ENCODE results near the gene SGSM1.
A peak's percentile ranks its signal among the peaks of the same experiment; 100 is the strongest.
"Not testable (repeated sequence)": the region's sequence is repeated elsewhere in the genome, so short reads cannot be mapped to it uniquely, and the experiment has no call there.

SGSM1 gene

GRCh38 chr22:24831687-24832086 is 25.7 kb downstream of the SGSM1 start:
- DNase-seq = no peak
- intact Hi-C loops (cut with DNase I) = no loop called here

GRCh38 chr22:24833881-24834495 is 28.0 kb downstream of the SGSM1 start:
- intact Hi-C loops (cut with DNase I) = no loop called here
- DNase-seq = no peak

GRCh38 chr22:24834845-24835570 is 29.0 kb downstream of the SGSM1 start:
- intact Hi-C loops (cut with DNase I) = no loop called here
- peak in 35 of 42 donors; percentile 11 to 80 (median 47) for DNase-seq

- intact Hi-C loops (cut with DNase I) = no loop called here
- no peak for DNase-seq
These were observed 30.3 kb downstream of the SGSM1 start for GRCh38 chr22:24836282-24836681.

GRCh38 chr22:24837517-24837916 is 31.5 kb downstream of the SGSM1 start:
- intact Hi-C loops (cut with DNase I) = not testable (repeated sequence)
- peak in 7 of 42 donors; percentile 22 to 45 (median 28) for DNase-seq

GRCh38 chr22:24841261-24841660 is 35.2 kb downstream of the SGSM1 start:
- DNase-seq = no peak
- intact Hi-C loops (cut with DNase I) = no loop called here

- no peak for DNase-seq
- intact Hi-C loops (cut with DNase I) = no loop called here
These were observed 37.0 kb downstream of the SGSM1 start for GRCh38 chr22:24843048-24843447.

- intact Hi-C loops (cut with DNase I) = no loop called here
- no peak for DNase-seq
These were observed 39.3 kb downstream of the SGSM1 start for GRCh38 chr22:24845041-24845898.

GRCh38 chr22:24847490-24847889 is 41.5 kb downstream of the SGSM1 start:
- no peak for DNase-seq
- intact Hi-C loops (cut with DNase I) = no loop called here

GRCh38 chr22:24848559-24849168 is 42.7 kb downstream of the SGSM1 start:
- no peak for DNase-seq
- intact Hi-C loops (cut with DNase I) = no loop called here

- DNase-seq = no peak
- intact Hi-C loops (cut with DNase I) = no loop called here
These were observed 49.8 kb downstream of the SGSM1 start for GRCh38 chr22:24855794-24856193.

GRCh38 chr22:24857576-24857975 is 51.6 kb downstream of the SGSM1 start:
- intact Hi-C loops (cut with DNase I) = no loop called here
- no peak for DNase-seq

GRCh38 chr22:24859587-24859986 is 53.6 kb downstream of the SGSM1 start:
- no peak for DNase-seq
- intact Hi-C loops (cut with DNase I) = no loop called here

GRCh38 chr22:24865508-24865907 is 59.5 kb downstream of the SGSM1 start:
- intact Hi-C loops (cut with DNase I) = no loop called here
- no peak for DNase-seq

GRCh38 chr22:24867323-24868022 is 61.5 kb downstream of the SGSM1 start:
- peak in 30 of 42 donors; percentile 9 to 74 (median 36) for DNase-seq
- intact Hi-C loops (cut with DNase I) = no loop called here

GRCh38 chr22:24868979-24869378 is 63.0 kb downstream of the SGSM1 start:
- no peak for DNase-seq
- intact Hi-C loops (cut with DNase I) = no loop called here

GRCh38 chr22:24871611-24872205 is 65.7 kb downstream of the SGSM1 start:
- intact Hi-C loops (cut with DNase I) = no loop called here
- DNase-seq = no peak

- no peak for DNase-seq
These were observed 67.2 kb downstream of the SGSM1 start for GRCh38 chr22:24873226-24873625.

More at GRCh38 chr22:24873226-24873625, 67.2 kb downstream of the SGSM1 start:
- intact Hi-C loops (cut with DNase I) = no loop called here
